ENCODE measurements around the gene GLS. TPM values are rescaled to one million over a fixed set of nuclear protein-coding genes. Genes with fewer than 3 reads are reported as not detected.

GLS gene
- total RNA-seq: 91.1 and 119 TPM in 2 replicates

GRCh38 chr2:190880378-190881083 is at the start of gene GLS:
GLS (plus strand) TSS chr2:190880821; CDS start chr2:190881085, 264 bp downstream.

GRCh38 chr2:191013932-191014652 is 133.5 kb downstream of the GLS start, which contains the start of gene STAT1:
STAT1 (minus strand) TSS chr2:191014171; CDS start chr2:191010003, 4,168 bp downstream.

Other genes starting within 250 kb of the GLS start
- 26.5 and 32.1 TPM in 2 replicates for gene NAB1, start 231.7 kb upstream of the GLS start, total RNA-seq
- 104 and 129 TPM in 2 replicates for gene STAT1, start 133.3 kb downstream of the GLS start, total RNA-seq

All from subcutaneous preadipocyte (primary cell).